Measurements from ENCODE around the gene CABP5. TPM values are rescaled to one million over a fixed set of nuclear protein-coding genes. Genes with fewer than 3 reads are reported as not detected.

CABP5 gene
- total RNA-seq, 4 donors from 2014 or later = not detected

GRCh38 chr19:48041877-48042580 is 1.9 kb downstream of the CABP5 start:
- TF ChIP-seq CTCF (IDR thresholded peaks at IDR 0.05; ENCODE audit: low read depth) = no peak

- no peak for TF ChIP-seq CTCF (IDR thresholded peaks at IDR 0.05; ENCODE audit: low read depth)
These were observed 7.1 kb downstream of the CABP5 start for GRCh38 chr19:48036765-48037164.

GRCh38 chr19:48033604-48034003 is 10.3 kb downstream of the CABP5 start:
- TF ChIP-seq CTCF (IDR thresholded peaks at IDR 0.05; ENCODE audit: low read depth) = no peak

GRCh38 chr19:48030073-48030472 is 13.8 kb downstream of the CABP5 start:
- no peak for TF ChIP-seq CTCF (IDR thresholded peaks at IDR 0.05; ENCODE audit: low read depth)

GRCh38 chr19:48029431-48029830 is 14.4 kb downstream of the CABP5 start:
- TF ChIP-seq CTCF (IDR thresholded peaks at IDR 0.05; ENCODE audit: low read depth) = no peak

GRCh38 chr19:48025480-48025879 is 18.4 kb downstream of the CABP5 start:
- TF ChIP-seq CTCF (IDR thresholded peaks at IDR 0.05; ENCODE audit: low read depth) = no peak

- TF ChIP-seq CTCF (IDR thresholded peaks at IDR 0.05; ENCODE audit: low read depth) = no peak
These were observed 20.4 kb downstream of the CABP5 start for GRCh38 chr19:48023518-48023917.
